SK-N-MC (cell line): ENCODE measurements around the gene TSPAN17.
"Not testable (repeated sequence)": the region's sequence is repeated elsewhere in the genome, so short reads cannot be mapped to it uniquely, and the experiment has no call there.

Source experiments
- EZH2 ChIP-seq: fragments of 200-600 bp; sonication (generic); IDR thresholded peaks from one replicate; pipeline ENCODE4 v1.6.1; 2017; ENCODE audit warnings: antibody characterized with exemption
- FOXP2 ChIP-seq: optimal IDR thresholded peaks from 2 replicates; pipeline ENCODE3; 2011; ENCODE audit warnings: mild to moderate bottlenecking, moderate library complexity; ENCODE audit not compliant: insufficient read depth; ENCODE audit errors: extremely low read length, control extremely low read depth
- POLR2AphosphoS5 ChIP-seq: IDR thresholded peaks from 2 replicates; pipeline ENCODE4 v1.6.1; 2012; ENCODE audit warnings: mild to moderate bottlenecking, low read depth, low read length, borderline replicate concordance

DNA sequence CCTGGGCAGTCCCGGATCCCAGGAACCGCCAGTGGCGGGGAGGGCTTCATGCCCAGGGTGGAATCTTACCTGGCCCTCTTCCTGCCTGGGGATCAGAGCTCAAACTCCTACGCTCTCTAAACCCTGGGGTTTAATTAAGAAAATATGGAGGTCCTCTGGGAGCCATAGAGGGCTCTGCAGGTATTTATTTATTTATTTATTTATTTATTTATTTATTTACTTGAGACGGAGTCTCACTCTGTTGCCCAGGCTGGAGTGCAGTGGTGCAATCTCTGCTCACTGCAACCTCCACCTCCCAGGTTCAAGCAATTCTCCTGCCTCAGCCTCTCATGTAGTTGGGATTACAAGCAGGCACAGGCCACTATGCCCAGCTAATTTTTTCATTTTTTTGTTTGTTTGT, 52.2 kb downstream of the TSPAN17 start:
- TF ChIP-seq EZH2, POLR2AphosphoS5, FOXP2: not testable (repeated sequence)
